Measurements from ENCODE around the gene NR2C2. TPM values are rescaled to one million over a fixed set of nuclear protein-coding genes. Genes with fewer than 3 reads are reported as not detected.
A peak's percentile ranks its signal among the peaks of the same experiment; 100 is the strongest.

Gene NR2C2
- total RNA-seq, result 34.0 and 36.8 TPM in 2 replicates

GRCh38 chr3:14947100-14947885, at the start of gene NR2C2:
TSS of gene NR2C2 (plus strand) at chr3:14947583. CDS start at chr3:15003915, 56,332 bp downstream.
- Histone ChIP-seq H3K27me3 (ENCODE audit: insufficient read depth, low read length) (no peaks in the 10 kb centered on the region), H3K9me3 (ENCODE audit: low read depth, low read length) (no peaks in the 10 kb centered on the region), H3K4me1 (ENCODE audit: insufficient read depth, low read length) (peaks cover 14% of the 10 kb centered on the region), H2AFZ (ENCODE audit: low read length) (peak within 1 kb of the TSS; percentile 94), H3K4me3 (ENCODE audit: insufficient read depth, low read length) (peak within 1 kb of the TSS; percentile 92), H3K36me3 (ENCODE audit: insufficient read depth, low read length) (peaks cover 22% of the 10 kb centered on the region), H3K4me2 (ENCODE audit: insufficient read depth, low read length) (peak within 1 kb of the TSS; percentile 95), H4K20me1 (ENCODE audit: insufficient read depth, low read length) (peaks cover 12% of the 10 kb centered on the region), H3K79me2 (ENCODE audit: insufficient read depth, low read length) (peaks cover 77% of the 10 kb centered on the region), H3K27ac (ENCODE audit: low read depth, low read length) (peak within 1 kb of the TSS; percentile 88)
- no peak for TF ChIP-seq CTCF (IDR thresholded peaks at IDR 0.05; ENCODE audit: extremely low read depth, low read depth, low read length)
- DNase-seq (ENCODE audit: insufficient read length, low spot score, missing footprints), result peak; percentile 98

DNA sequence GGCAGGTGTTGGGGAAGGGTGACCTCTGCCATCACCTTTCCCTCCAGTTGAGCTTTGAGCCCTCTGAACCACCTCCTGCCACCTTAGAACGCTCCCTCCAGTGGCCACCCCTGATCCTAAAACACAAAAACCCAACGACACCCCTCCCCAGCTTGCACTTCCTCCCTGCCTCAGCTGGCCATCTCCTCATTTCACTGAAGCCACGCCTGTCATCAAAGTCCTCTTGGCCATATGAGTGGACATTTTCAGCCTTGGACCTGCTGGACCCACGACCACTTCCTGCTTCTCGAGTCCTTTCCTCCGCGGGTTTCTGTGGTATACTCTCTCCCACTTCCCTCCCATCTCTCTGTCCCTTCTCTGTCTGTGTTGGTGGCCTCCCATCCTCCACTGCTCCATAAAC, 48.5 kb upstream of the NR2C2 start:
- Histone ChIP-seq H3K27ac (ENCODE audit: low read depth, low read length) (no peak overlapping the region), H3K27me3 (ENCODE audit: insufficient read depth, low read length) (no peaks in the 10 kb centered on the region), H3K4me3 (ENCODE audit: insufficient read depth, low read length) (no peak overlapping the region), H3K36me3 (ENCODE audit: insufficient read depth, low read length) (no peaks in the 10 kb centered on the region), H3K79me2 (ENCODE audit: insufficient read depth, low read length) (no peaks in the 10 kb centered on the region), H3K4me1 (ENCODE audit: insufficient read depth, low read length) (no peaks in the 10 kb centered on the region), H3K4me2 (ENCODE audit: insufficient read depth, low read length) (no peak overlapping the region), H2AFZ (ENCODE audit: low read length) (no peak overlapping the region), H3K9me3 (ENCODE audit: low read depth, low read length) (no peaks in the 10 kb centered on the region), H4K20me1 (ENCODE audit: insufficient read depth, low read length) (no peaks in the 10 kb centered on the region)
- TF ChIP-seq CTCF (IDR thresholded peaks at IDR 0.05; ENCODE audit: extremely low read depth, low read depth, low read length), result no peak
- DNase-seq (ENCODE audit: insufficient read length, low spot score, missing footprints), result no peak

- H3K27ac ChIP-seq (ENCODE audit: low read depth, low read length), result no peak overlapping the region
- H3K4me3 ChIP-seq (ENCODE audit: insufficient read depth, low read length), result no peak overlapping the region
- H3K27me3 ChIP-seq (ENCODE audit: insufficient read depth, low read length), result no peaks in the 10 kb centered on the region
- no peaks in the 10 kb centered on the region for H4K20me1 ChIP-seq (ENCODE audit: insufficient read depth, low read length)
- H3K4me2 ChIP-seq (ENCODE audit: insufficient read depth, low read length), result no peak overlapping the region
- H3K9me3 ChIP-seq (ENCODE audit: low read depth, low read length), result peaks cover 2% of the 10 kb centered on the region
- H3K36me3 ChIP-seq (ENCODE audit: insufficient read depth, low read length), result no peaks in the 10 kb centered on the region
- H3K4me1 ChIP-seq (ENCODE audit: insufficient read depth, low read length), result no peaks in the 10 kb centered on the region
- TF ChIP-seq CTCF (IDR thresholded peaks at IDR 0.05; ENCODE audit: extremely low read depth, low read depth, low read length), result no peak
- DNase-seq (ENCODE audit: insufficient read length, low spot score, missing footprints), result no peak
- H3K79me2 ChIP-seq (ENCODE audit: insufficient read depth, low read length), result no peaks in the 10 kb centered on the region
- H2AFZ ChIP-seq (ENCODE audit: low read length), result no peak overlapping the region
Measured at GRCh38 chr3:14899993-14900618, 47.3 kb upstream of the NR2C2 start.

Measured in osteoblast (primary cell).